B cell (primary cell): ENCODE data around the gene CITED4. TPM values are rescaled to one million over a fixed set of nuclear protein-coding genes. Genes with fewer than 3 reads are reported as not detected.

ENCODE experiments used
- ATAC-seq: fragments of 200-7000 bp; cut with Tn5 transposase; one replicate; pipeline ENCODE4 v1.10.0; 2021; ENCODE audit warnings: low read depth, mild to moderate bottlenecking, moderate number of reproducible peaks, moderate library complexity
- CTCF ChIA-PET: fragments of 350-600 bp; sonication (Branson Sonifier 250); formaldehyde crosslinking; loops from one replicate; lab custom pipeline; 2021; ENCODE audit warnings: antibody characterized with exemption, inconsistent platforms; lab: Charles Lee
- POLR2A ChIA-PET: fragments of 350-600 bp; sonication (Branson Sonifier 250); formaldehyde crosslinking; loops from one replicate; lab custom pipeline; 2021; ENCODE audit warnings: antibody characterized with exemption; lab: Charles Lee
- DNase-seq: peaks from one replicate; pipeline ENCODE4 v3.0.0; 2013
- H2AFZ ChIP-seq: 2 replicates; pipeline ENCODE4 v1.6.1; 2012; ENCODE audit warnings: mild to moderate bottlenecking, low read depth, low read length; ENCODE audit not compliant: insufficient read depth, poor library complexity, severe bottlenecking
- H3K27ac ChIP-seq, 2 donors: 1 replicate in 1 of 2; 2 replicates in 1 of 2; pipeline ENCODE4 v1.5.1; 2012 to 2013; ENCODE audit warnings: low read length in 2 of 2, mild to moderate bottlenecking in 2 of 2, moderate library complexity in 1 of 2
- H3K27me3 ChIP-seq, 4 experiments: fragments of 200-600 bp in 1 of 4; sonication (generic) in 1 of 4; replicated peaks in 1 of 4; 1 replicate in 2 of 4; 2 replicates in 2 of 4; pipeline versions ENCODE4 v1.6.1 to v1.7.0; 2013 to 2016; ENCODE audit warnings: low read length in 3 of 4, mild to moderate bottlenecking in 2 of 4, mixed read lengths in 1 of 4, moderate library complexity in 1 of 4; ENCODE audit not compliant: insufficient read depth in 4 of 4, control insufficient read depth in 3 of 4; ENCODE audit errors: control extremely low read depth in 1 of 4
- H3K36me3 ChIP-seq, 2 experiments: replicated peaks in 1 of 2; 1 replicate in 1 of 2; 2 replicates in 1 of 2; pipeline versions ENCODE4 v1.6.1 to v1.7.1; 2013; ENCODE audit warnings: low read length in 1 of 2; ENCODE audit not compliant: insufficient read depth in 2 of 2, control insufficient read depth in 1 of 2; ENCODE audit errors: control extremely low read depth in 1 of 2, extremely low read depth in 1 of 2
- H3K4me1 ChIP-seq, 2 donors: fragments of 200-600 bp in 1 of 2; sonication (generic) in 1 of 2; 1 replicate in 1 of 2; 2 replicates in 1 of 2; pipeline versions ENCODE4 v1.5.1 to v1.6.1; 2013 to 2017; ENCODE audit warnings: low read length in 2 of 2; ENCODE audit not compliant: control insufficient read depth in 2 of 2, insufficient read depth in 2 of 2
- H3K4me2 ChIP-seq: replicated peaks from 2 replicates; pipeline ENCODE3; 2012; ENCODE audit warnings: mild to moderate bottlenecking, low read depth, low read length; ENCODE audit not compliant: poor library complexity, severe bottlenecking
- H3K4me3 ChIP-seq, 5 experiments: fragments of 200-600 bp in 1 of 5; sonication (generic) in 1 of 5; 1 replicate in 3 of 5; 2 replicates in 2 of 5; pipeline versions ENCODE4 v1.5.1 to v1.7.0; 2011 to 2016; ENCODE audit warnings: low read length in 4 of 5, mild to moderate bottlenecking in 4 of 5, low read depth in 2 of 5, control low read depth in 1 of 5, moderate library complexity in 1 of 5; ENCODE audit not compliant: insufficient read depth in 1 of 5; ENCODE audit errors: control extremely low read depth in 1 of 5, extremely low read depth in 1 of 5
- H3K79me2 ChIP-seq: fragments of 200-600 bp; sonication (generic); one replicate; pipeline ENCODE4 v1.6.0; 2016; ENCODE audit warnings: low read length; ENCODE audit not compliant: control insufficient read depth, insufficient read depth
- H3K9ac ChIP-seq: fragments of 200-600 bp; sonication (generic); 2 replicates; pipeline ENCODE4 v1.6.1; 2017; ENCODE audit warnings: mild to moderate bottlenecking, low read length, moderate library complexity
- H3K9me3 ChIP-seq, 3 donors: one replicate each; pipeline versions ENCODE4 v1.6.1 to v1.7.1; 2013; ENCODE audit warnings: low read length in 2 of 3; ENCODE audit not compliant: control insufficient read depth in 2 of 3, insufficient read depth in 1 of 3; ENCODE audit errors: control extremely low read depth in 1 of 3
- H4K20me1 ChIP-seq: 2 replicates; pipeline ENCODE4 v1.6.0; 2012; ENCODE audit warnings: mild to moderate bottlenecking, low read length; ENCODE audit not compliant: insufficient read depth, control insufficient read depth, poor library complexity, severe bottlenecking
- H3K27ac Mint-ChIP-seq: one replicate; pipeline ENCODE4 v1.8.0; 2021; ENCODE audit warnings: mixed read lengths
- H3K27me3 Mint-ChIP-seq: one replicate; pipeline ENCODE4 v1.8.0; 2021; ENCODE audit warnings: mixed read lengths
- H3K4me1 Mint-ChIP-seq: one replicate; pipeline ENCODE4 v1.8.0; 2021; ENCODE audit warnings: mixed read lengths
- H3K4me3 Mint-ChIP-seq: one replicate; pipeline ENCODE4 v1.8.0; 2021; ENCODE audit warnings: mixed read lengths
- H3K9me3 Mint-ChIP-seq: one replicate; pipeline ENCODE4 v1.8.0; 2022; ENCODE audit warnings: mixed read lengths; ENCODE audit not compliant: insufficient read depth
- EZH2 ChIP-seq: IDR thresholded peaks from 2 replicates; pipeline ENCODE4 v1.6.1; 2012; ENCODE audit warnings: borderline replicate concordance, low read depth, mild to moderate bottlenecking, moderate library complexity, low read length; ENCODE audit not compliant: insufficient read depth, poor library complexity, severe bottlenecking
- WGBS: methylation state at CpG from one replicate; pipeline ENCODE4 v1.1.5; 2013; ENCODE audit warnings: missing lambda C conversion rate; ENCODE audit not compliant: insufficient coverage; 5-methylcytosine and 5-hydroxymethylcytosine counted together
- intact Hi-C: fragments of 100-400 bp; cut with micrococcal nuclease; formaldehyde crosslinking; loops from one replicate; pipeline ENCODE4 v1.10.0; 2022
- polyA plus RNA-seq: library from polyadenylated mRNA; depleted of rRNA; stranded (reverse); fragments of >200 nt; gene quantifications from 2 replicates; pipeline ENCODE4 v1.2.3, GENCODE V29; 2012
- total RNA-seq, 2 donors: library from RNA; stranded (reverse); fragments of 120-200 nt in 1 of 2; gene quantifications; 1 replicate in 1 of 2; 2 replicates in 1 of 2; pipeline versions ENCODE4 v1.2.3 to v1.2.4, GENCODE V29; 2013 to 2022
- TF ChIP-seq, protein P1 (sequence below): fragments of 200-600 bp; IDR thresholded peaks from one replicate; pipeline ENCODE4 v1.8.0; 2022; ENCODE audit warnings: antibody characterized with exemption, mild to moderate bottlenecking

Gene CITED4
- total and polyA plus RNA-seq, 2 donors (not counting 1 experiment from before 2014, with no cell fraction given), result 3.2 to 5.6 TPM

GRCh38 chr1:40839943-40840335 is 22.2 kb downstream of the CITED4 start:
- 99% methylated on average over 5 of the region's 5 CpGs for WGBS
- H3K4me3 ChIP-seq, result no peak overlapping the region
- CTCF ChIA-PET, result no interaction called here
- no peak overlapping the region for H3K4me2 ChIP-seq
- POLR2A ChIA-PET, result no interaction called here
- intact Hi-C loops, result loop anchor here (10.0 kb wide), 1 partner anchor 305 kb away; the partner anchor contains the start of gene ZNF684
- no peak for DNase-seq
- H3K36me3 ChIP-seq, result no peaks in the 10 kb centered on the region
- peaks cover 0 to 14% (median 0%) of the 10 kb centered on the region in 4 experiments for H3K27me3 ChIP-seq
- no peaks in the 10 kb centered on the region for H3K4me1 ChIP-seq
- Mint-ChIP-seq H3K4me1 (peaks cover 3% of the 10 kb centered on the region), H3K9me3 (peaks cover 2% of the 10 kb centered on the region), H3K27ac (no peak overlapping the region), H3K4me3 (no peak overlapping the region), H3K27me3 (peaks cover 25% of the 10 kb centered on the region)
- H3K9ac ChIP-seq, result no peak overlapping the region
- H2AFZ ChIP-seq, result no peak overlapping the region
- no peaks in the 10 kb centered on the region for H4K20me1 ChIP-seq
- H3K9me3 ChIP-seq, result peaks cover 0 to 12% (median 0%) of the 10 kb centered on the region in 3 donors
- ATAC-seq, result no peak
- H3K79me2 ChIP-seq, result no peaks in the 10 kb centered on the region
- no peak for TF ChIP-seq EZH2
- TF ChIP-seq, protein P1, sequence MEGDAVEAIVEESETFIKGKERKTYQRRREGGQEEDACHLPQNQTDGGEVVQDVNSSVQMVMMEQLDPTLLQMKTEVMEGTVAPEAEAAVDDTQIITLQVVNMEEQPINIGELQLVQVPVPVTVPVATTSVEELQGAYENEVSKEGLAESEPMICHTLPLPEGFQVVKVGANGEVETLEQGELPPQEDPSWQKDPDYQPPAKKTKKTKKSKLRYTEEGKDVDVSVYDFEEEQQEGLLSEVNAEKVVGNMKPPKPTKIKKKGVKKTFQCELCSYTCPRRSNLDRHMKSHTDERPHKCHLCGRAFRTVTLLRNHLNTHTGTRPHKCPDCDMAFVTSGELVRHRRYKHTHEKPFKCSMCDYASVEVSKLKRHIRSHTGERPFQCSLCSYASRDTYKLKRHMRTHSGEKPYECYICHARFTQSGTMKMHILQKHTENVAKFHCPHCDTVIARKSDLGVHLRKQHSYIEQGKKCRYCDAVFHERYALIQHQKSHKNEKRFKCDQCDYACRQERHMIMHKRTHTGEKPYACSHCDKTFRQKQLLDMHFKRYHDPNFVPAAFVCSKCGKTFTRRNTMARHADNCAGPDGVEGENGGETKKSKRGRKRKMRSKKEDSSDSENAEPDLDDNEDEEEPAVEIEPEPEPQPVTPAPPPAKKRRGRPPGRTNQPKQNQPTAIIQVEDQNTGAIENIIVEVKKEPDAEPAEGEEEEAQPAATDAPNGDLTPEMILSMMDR, result no peak
- H3K27ac ChIP-seq, result no peak overlapping the region

DNA sequence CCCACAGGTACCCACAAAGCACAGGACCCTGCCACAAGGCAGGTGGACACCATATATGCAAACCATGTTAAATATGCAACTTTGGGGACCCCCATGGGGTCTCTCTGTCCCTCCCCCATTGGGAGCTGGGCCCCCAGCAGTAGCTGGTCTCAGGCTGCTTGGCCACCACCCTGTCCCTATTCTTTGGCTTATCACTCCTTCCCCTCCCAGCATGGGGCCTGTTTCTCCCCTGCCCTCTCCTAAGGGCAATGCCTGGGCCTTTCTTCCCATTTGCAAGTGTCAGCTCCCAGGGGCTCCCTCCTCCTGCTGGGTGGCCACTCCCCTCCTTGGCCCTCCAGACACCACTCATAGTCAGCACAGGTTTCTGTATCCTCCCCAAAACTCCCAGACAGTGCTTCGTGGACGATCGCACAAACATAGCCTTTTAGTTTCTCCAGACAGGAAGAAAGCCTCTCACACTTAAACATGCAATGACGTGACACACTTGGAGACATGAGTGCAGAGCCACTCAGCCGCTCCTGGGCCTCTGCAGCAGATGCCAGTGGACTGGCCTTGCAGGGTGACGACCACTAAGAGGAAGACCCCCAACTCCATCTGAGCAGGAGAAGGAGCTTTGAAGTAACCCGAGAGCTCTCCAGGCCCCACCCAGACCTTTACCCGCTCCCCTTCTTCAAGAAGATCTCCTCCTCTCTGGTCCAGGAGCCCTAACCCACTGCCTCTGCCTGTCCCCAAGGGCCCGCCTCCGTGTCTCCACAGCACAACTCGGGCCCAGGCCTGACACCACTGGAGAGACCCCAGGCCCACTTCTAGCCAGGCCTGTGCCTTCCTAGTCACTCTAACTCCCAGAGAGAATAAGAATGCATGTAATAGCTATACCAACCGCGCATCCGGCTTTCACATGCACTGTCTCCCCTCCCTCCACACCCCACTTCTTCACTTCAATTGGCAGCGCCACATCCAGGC is 22.9 kb downstream of the CITED4 start:
- H3K4me2 ChIP-seq, result no peak overlapping the region
- ChIA-PET POLR2A (no interaction called here), CTCF (no interaction called here)

More for the DNA sequence above, 22.9 kb downstream of the CITED4 start:
- peaks cover 22% of the 10 kb centered on the region for H3K27me3 Mint-ChIP-seq
- no peak overlapping the region for H3K4me3 Mint-ChIP-seq
- Histone ChIP-seq H4K20me1 (no peaks in the 10 kb centered on the region), H3K4me3 (no peak overlapping the region), H3K9me3 (peaks cover 0 to 12% (median 0%) of the 10 kb centered on the region in 3 donors), H3K4me1 (no peaks in the 10 kb centered on the region), H3K27ac (no peak overlapping the region), H3K36me3 (no peaks in the 10 kb centered on the region), H2AFZ (no peak overlapping the region), H3K9ac (no peak overlapping the region), H3K79me2 (no peaks in the 10 kb centered on the region), H3K27me3 (peaks cover 0 to 14% (median 0%) of the 10 kb centered on the region in 4 experiments)
- H3K9me3 Mint-ChIP-seq, result peaks cover 2% of the 10 kb centered on the region
- 83% methylated on average over 10 of the region's 15 CpGs for WGBS
- intact Hi-C loops, result no loop called here
- no peak for TF ChIP-seq EZH2
- TF ChIP-seq, protein P1, result no peak
- ATAC-seq (no peak), DNase-seq (no peak)
- no peak overlapping the region for H3K27ac Mint-ChIP-seq
- H3K4me1 Mint-ChIP-seq, result no peaks in the 10 kb centered on the region
